ENCODE results near the gene GSG1L. TPM values are rescaled to one million over a fixed set of nuclear protein-coding genes. Genes with fewer than 3 reads are reported as not detected.

GSG1L gene
- total and polyA plus RNA-seq, 12 donors = 0.68 to 14.6 (median 3.4) TPM; not detected in 5

GRCh38 chr16:27768651-27769272 is 294.8 kb downstream of the GSG1L start:
- H3K4me3 ChIP-seq = no peak overlapping the region
- peaks cover 0 to 91% (median 23%) of the 10 kb centered on the region in 9 donors for H3K36me3 ChIP-seq
- intact Hi-C loops (cut with DNase I) = loop anchor here in 1 of 10 donors (10.0 kb wide), 1 partner anchor 124 kb away; no protein-coding TSS in a partner anchor
- TF ChIP-seq CTCF (IDR thresholded peaks at IDR 0.05) = no peak
- peaks cover 0 to 11% (median 0%) of the 10 kb centered on the region in 11 donors for H3K9me3 ChIP-seq
- ATAC-seq (no peak), DNase-seq (no peak)
- H3K27me3 ChIP-seq = no peaks in the 10 kb centered on the region
- WGBS, 2 donors = 91% methylated on average over 7 to 8 of the region's 8 CpGs
- H3K4me1 ChIP-seq = no peaks in the 10 kb centered on the region
- no peak overlapping the region for H3K27ac ChIP-seq

- ATAC-seq (no peak), DNase-seq (no peak)
- H3K4me1 ChIP-seq = no peaks in the 10 kb centered on the region
- intact Hi-C loops (cut with DNase I) = loop anchor here in 1 of 10 donors (10.0 kb wide), 1 partner anchor 123 kb away; no protein-coding TSS in a partner anchor
- H3K4me3 ChIP-seq = no peak overlapping the region
- no peak overlapping the region for H3K27ac ChIP-seq
- WGBS, 2 donors = 93 to 94% methylated on average over 5 of the region's 5 CpGs
- no peak for TF ChIP-seq CTCF (IDR thresholded peaks at IDR 0.05)
- no peaks in the 10 kb centered on the region for H3K27me3 ChIP-seq
- peaks cover 0 to 13% (median 0%) of the 10 kb centered on the region in 11 donors for H3K9me3 ChIP-seq
- peaks cover 0 to 91% (median 23%) of the 10 kb centered on the region in 9 donors for H3K36me3 ChIP-seq
Observed at GRCh38 chr16:27767971-27768591, 295.4 kb downstream of the GSG1L start.

GRCh38 chr16:27767081-27767480 is 296.4 kb downstream of the GSG1L start:
- ATAC-seq = no peak
- 96% methylated on average over 7 of the region's 7 CpGs for WGBS, 2 donors
- no peak for DNase-seq
- no peaks in the 10 kb centered on the region for H3K27me3 ChIP-seq
- H3K27ac ChIP-seq = no peak overlapping the region
- no peak overlapping the region for H3K4me3 ChIP-seq
- no peaks in the 10 kb centered on the region for H3K4me1 ChIP-seq
- intact Hi-C loops (cut with DNase I) = loop anchor here in 1 of 10 donors (10.0 kb wide), 1 partner anchor 122 kb away; no protein-coding TSS in a partner anchor
- no peak for TF ChIP-seq CTCF (IDR thresholded peaks at IDR 0.05)
- H3K9me3 ChIP-seq = peaks cover 0 to 13% (median 0%) of the 10 kb centered on the region in 11 donors
- H3K36me3 ChIP-seq = peaks cover 0 to 93% (median 28%) of the 10 kb centered on the region in 9 donors

DNA sequence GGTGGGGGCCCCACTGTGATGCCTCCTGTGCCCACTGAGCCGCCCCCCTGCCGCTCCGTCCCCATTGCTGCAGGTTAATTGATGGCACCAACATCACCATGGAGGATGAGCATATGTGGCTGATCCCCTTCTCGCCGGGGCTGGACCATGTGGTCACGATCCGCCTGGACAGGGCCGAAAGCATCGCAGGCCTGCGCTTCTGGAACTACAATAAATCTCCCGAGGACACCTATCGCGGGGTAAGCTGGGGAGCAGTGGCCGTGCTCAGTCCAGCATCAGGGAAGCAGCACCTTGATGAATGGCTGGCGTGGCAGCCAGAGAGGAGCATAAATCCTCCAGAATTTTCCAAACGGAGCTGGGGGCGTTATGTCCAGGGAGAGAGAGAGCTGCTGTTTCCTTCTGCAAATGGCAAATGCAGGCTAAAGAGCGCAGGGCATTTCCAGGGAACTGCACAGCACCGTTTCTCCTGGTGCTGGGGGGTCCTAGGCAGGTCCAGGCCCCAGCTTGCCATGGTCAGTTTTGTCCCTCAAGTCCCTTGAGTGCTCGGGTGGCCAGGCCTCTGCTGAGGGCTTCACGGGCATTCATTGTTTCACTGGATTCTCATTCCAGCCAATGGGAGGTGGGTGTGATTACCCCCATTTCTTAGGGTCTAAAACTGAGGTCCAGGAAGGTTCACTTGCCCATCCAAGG is 297.1 kb downstream of the GSG1L start:
- Histone ChIP-seq H3K27ac (no peak overlapping the region), H3K4me3 (no peak overlapping the region), H3K4me1 (no peaks in the 10 kb centered on the region), H3K27me3 (no peaks in the 10 kb centered on the region), H3K36me3 (peaks cover 0 to 96% (median 30%) of the 10 kb centered on the region in 9 donors), H3K9me3 (peaks cover 0 to 13% (median 0%) of the 10 kb centered on the region in 11 donors)
- DNase-seq (no peak), ATAC-seq (no peak)
- TF ChIP-seq CTCF (IDR thresholded peaks at IDR 0.05) = no peak
- intact Hi-C loops (cut with DNase I) = loop anchor here in 1 of 10 donors (10.0 kb wide), 1 partner anchor 122 kb away; no protein-coding TSS in a partner anchor
- WGBS, 2 donors = 97 to 98% methylated on average over 21 of the region's 21 CpGs
